Ammon's horn (tissue), 1 donor: Measurements from ENCODE around the gene SRPK3.

Experiments used
- DNase-seq: peaks from one replicate; pipeline ENCODE4 v3.0.0-alpha.2; 2016; ENCODE audit warnings: low spot score

Gene SRPK3

GRCh38 chrX:153784325-153784967, 3.6 kb downstream of the SRPK3 start:
- DNase-seq, result no peak

- DNase-seq, result no peak
Measured at GRCh38 chrX:153786669-153787068, 5.8 kb downstream of the SRPK3 start.

GRCh38 chrX:153789654-153790053, 8.8 kb downstream of the SRPK3 start:
- DNase-seq, result no peak

DNA sequence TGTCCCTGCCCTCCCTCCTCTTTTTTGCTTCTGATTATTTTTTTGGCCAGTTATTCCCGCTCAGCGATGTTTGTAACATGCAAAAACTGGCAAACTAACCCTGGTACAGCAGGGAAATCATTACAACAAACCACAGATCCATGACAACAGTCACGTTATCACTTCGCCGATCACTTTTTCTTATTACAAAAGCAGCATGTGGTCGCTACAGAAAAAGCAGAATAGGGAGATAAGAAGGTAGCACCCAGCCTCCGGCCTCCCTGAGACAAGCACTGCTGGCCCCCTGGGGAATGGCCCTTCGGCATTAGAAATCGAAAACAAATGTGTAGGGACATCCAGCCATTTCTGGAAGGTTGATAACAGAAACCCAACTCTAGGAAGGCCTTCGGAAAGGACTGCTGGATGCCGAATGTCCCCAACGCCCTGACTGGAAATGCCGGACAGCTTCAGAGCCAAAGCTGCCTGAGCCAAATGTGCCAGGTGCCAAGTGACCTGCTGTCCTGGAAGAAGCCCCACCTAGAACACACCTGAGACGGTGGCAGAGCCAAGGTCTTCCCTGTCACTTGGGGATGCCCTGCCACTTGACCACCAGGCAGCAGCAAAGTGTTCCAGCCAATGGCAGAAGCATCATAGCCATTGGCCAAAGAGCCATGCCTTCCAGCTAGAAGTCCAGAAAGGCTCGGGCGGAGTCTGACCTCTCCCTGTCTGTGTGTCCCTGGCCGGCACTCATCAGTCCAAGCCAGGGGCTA, 10.4 kb downstream of the SRPK3 start:
- no peak for DNase-seq

GRCh38 chrX:153792368-153792767, 11.5 kb downstream of the SRPK3 start:
- DNase-seq, result no peak

DNA sequence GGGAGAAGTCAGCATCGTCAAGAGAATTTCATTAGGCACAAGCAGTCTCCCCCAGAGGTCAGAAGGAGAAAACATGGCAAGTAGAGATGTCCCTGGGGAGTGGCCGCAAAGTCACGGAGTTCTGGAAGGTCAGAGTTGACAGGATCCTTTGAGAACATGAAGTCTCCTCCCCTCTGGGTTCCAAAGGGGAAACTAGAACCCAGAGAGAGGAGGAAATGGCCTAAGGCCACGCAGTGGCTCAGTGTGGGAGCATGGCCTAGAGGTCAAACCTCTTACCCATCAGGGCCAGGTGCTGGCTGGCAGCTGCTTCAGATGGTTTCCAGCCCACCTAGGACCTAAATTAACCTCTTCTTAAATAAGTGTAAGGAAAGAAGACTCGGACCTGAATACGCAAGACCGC, 12.4 kb downstream of the SRPK3 start:
- DNase-seq, result no peak

DNA sequence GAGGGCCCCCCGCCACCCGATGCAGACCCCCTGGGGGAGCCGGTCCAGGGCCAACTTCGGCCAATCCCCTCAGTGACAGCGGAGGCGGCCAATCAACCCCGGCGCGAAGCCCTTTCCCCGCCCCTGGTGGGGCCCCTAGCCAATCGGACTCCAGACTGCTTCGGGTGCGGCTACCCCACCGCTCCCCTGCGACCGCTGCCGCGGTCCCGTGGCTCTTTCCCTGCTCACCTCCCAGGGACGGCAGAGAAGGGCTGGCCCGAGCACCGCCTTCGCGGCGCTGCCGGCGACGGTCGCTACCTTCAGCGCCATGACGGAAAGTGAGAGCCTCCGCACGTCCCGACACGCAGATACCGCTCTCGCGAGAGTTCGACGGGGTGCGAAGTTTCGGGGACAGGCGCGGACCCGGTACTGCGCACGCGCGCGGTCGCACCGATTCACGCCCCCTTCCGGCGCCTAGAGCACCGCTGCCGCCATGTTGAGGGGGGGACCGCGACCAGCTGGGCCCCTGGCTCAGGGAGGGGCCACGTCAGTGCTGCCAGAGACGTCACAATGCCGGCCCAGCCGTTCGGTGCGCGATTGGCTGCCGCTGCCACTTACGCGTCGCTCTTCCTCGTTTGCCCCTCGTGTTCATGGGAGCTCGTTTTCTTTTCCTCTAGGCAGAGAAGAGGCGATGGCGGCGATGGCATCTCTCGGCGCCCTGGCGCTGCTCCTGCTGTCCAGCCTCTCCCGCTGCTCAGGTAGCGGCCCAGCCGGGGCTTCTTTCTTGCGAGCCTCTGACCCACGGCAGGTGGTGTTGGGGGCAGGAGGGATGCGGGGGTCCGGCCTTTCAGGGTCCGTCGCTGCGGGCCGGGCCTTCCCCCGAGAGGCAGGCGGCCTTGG, 13.4 kb downstream of the SRPK3 start, which contains the start of the genes IDH3G and SSR4:
TSS of gene IDH3G (minus strand) at position 358 of the 879 bp plus-strand sequence. CDS start at position 309, 49 bp downstream.
TSS of gene SSR4 (plus strand) at position 651 of the 879 bp plus-strand sequence. CDS start at position 671, 20 bp downstream.
- peak; percentile 97 for DNase-seq

GRCh38 chrX:153794897-153795816, 14.3 kb downstream of the SRPK3 start:
- DNase-seq, result no peak

GRCh38 chrX:153797415-153798015, 16.7 kb downstream of the SRPK3 start:
- no peak for DNase-seq

GRCh38 chrX:153799326-153799725, 18.5 kb downstream of the SRPK3 start:
- no peak for DNase-seq

- no peak for DNase-seq
Measured at GRCh38 chrX:153800177-153800722, 19.4 kb downstream of the SRPK3 start.

- no peak for DNase-seq
Measured at GRCh38 chrX:153800746-153801145, 19.9 kb downstream of the SRPK3 start.

GRCh38 chrX:153801669-153802068, 20.8 kb downstream of the SRPK3 start:
- no peak for DNase-seq

GRCh38 chrX:153802513-153803045, 21.7 kb downstream of the SRPK3 start:
- DNase-seq, result no peak

- DNase-seq, result no peak
Measured at GRCh38 chrX:153803211-153804099, 22.6 kb downstream of the SRPK3 start.

- DNase-seq, result no peak
Measured at GRCh38 chrX:153804100-153804595, 23.3 kb downstream of the SRPK3 start.

DNA sequence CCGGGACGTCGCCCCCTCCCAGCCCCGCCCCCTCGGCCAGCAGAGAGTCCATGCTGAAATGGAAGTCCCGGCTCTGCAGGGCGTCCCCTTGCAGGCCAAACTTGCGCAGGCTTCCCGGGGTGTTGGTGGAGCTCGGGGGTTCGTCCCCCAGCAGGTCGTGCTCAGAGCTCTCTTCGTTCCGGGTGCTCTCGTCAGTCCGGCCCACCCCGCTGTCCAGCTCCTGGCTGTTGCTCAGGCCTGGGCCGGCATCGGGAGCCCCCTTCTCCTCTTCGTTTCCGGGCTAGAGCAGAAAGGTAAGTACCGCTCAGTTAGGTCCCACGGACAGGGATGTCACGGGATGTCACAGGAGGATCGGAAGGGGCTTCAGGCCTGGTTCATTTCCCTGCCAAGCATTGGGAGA, 23.8 kb downstream of the SRPK3 start:
- DNase-seq, result no peak

- DNase-seq, result no peak
Measured at GRCh38 chrX:153805436-153805835, 24.6 kb downstream of the SRPK3 start.

GRCh38 chrX:153806999-153807575, 26.2 kb downstream of the SRPK3 start:
- no peak for DNase-seq
